BJ (cell line): ENCODE data around the gene EPB41L1. TPM values are rescaled to one million over a fixed set of nuclear protein-coding genes. Genes with fewer than 3 reads are reported as not detected.

Experiments used
- CTCF ChIA-PET: fragments of 350-600 bp; formaldehyde crosslinking; extraction: SDS; loops from one replicate; lab custom pipeline; 2021; ENCODE audit warnings: antibody characterized with exemption, inconsistent platforms; lab: Yijun Ruan, JAX
- POLR2A ChIA-PET: fragments of 300-600 bp; sonication (Branson Sonifier 250); formaldehyde crosslinking; extraction: SDS; loops from one replicate; lab custom pipeline; 2021; ENCODE audit warnings: antibody characterized with exemption; lab: Charles Lee
- DNase-seq: peaks from one replicate; pipeline ENCODE4 v3.0.0-alpha.2; 2011; ENCODE audit warnings: low read depth
- H3K27me3 ChIP-seq: 2 replicates; pipeline ENCODE4 v1.6.0; 2011; ENCODE audit warnings: low read length; ENCODE audit not compliant: control insufficient read depth, insufficient read depth
- H3K36me3 ChIP-seq: 2 replicates; pipeline ENCODE4 v1.5.1; 2011; ENCODE audit warnings: low read length; ENCODE audit not compliant: control insufficient read depth, insufficient read depth
- H3K4me3 ChIP-seq: 2 replicates; pipeline ENCODE4 v1.5.1; 2011; ENCODE audit warnings: low read depth, mild to moderate bottlenecking, control low read depth, low read length
- polyA plus RNA-seq: library from polyadenylated mRNA; depleted of rRNA; stranded (reverse); fragments of >200 nt; gene quantifications from 2 replicates; pipeline ENCODE4 v1.2.3, GENCODE V29; 2011
- TF ChIP-seq, protein P1 (sequence below): IDR thresholded peaks from 2 replicates; pipeline ENCODE4 v1.5.1; 2011; ENCODE audit warnings: low read depth, mild to moderate bottlenecking, control low read depth, inconsistent platforms, low read length, moderate library complexity; ENCODE audit not compliant: insufficient read depth

Gene EPB41L1
- polyA plus RNA-seq, 1 experiment: 20.2 TPM

DNA sequence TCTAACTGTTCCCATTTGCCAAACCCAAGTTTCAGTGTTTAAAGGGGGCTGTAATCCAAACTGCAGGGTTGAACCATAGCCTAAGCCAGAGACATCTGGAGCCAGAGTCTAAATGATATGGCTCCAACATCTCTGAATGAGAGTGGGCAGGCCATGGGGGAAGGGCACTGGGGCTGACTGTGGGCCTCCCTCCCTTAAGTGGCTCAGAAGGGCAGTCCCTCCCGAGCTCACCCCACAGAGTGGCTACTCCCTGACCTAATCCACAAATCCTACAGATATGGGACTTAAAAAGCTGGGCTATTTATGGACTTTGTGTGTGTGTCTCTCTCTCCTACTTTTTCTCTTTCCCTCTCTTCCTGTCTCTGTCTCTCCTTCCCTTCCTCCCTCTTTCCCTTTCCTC, 45.9 kb downstream of the EPB41L1 start:
- CTCF ChIA-PET: interaction anchor here (0.6 to 8.1 kb wide), 19 partner anchors 9 to 246 kb away, joined by 3 to 84 read pairs (median 9); partner anchors contain the start of genes AAR2 and SCAND1
- no peaks in the 10 kb centered on the region for H3K36me3 ChIP-seq
- DNase-seq: no peak
- TF ChIP-seq, protein P1, sequence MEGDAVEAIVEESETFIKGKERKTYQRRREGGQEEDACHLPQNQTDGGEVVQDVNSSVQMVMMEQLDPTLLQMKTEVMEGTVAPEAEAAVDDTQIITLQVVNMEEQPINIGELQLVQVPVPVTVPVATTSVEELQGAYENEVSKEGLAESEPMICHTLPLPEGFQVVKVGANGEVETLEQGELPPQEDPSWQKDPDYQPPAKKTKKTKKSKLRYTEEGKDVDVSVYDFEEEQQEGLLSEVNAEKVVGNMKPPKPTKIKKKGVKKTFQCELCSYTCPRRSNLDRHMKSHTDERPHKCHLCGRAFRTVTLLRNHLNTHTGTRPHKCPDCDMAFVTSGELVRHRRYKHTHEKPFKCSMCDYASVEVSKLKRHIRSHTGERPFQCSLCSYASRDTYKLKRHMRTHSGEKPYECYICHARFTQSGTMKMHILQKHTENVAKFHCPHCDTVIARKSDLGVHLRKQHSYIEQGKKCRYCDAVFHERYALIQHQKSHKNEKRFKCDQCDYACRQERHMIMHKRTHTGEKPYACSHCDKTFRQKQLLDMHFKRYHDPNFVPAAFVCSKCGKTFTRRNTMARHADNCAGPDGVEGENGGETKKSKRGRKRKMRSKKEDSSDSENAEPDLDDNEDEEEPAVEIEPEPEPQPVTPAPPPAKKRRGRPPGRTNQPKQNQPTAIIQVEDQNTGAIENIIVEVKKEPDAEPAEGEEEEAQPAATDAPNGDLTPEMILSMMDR: no peak
- H3K4me3 ChIP-seq: no peak overlapping the region
- no peaks in the 10 kb centered on the region for H3K27me3 ChIP-seq
- POLR2A ChIA-PET: no interaction called here

DNA sequence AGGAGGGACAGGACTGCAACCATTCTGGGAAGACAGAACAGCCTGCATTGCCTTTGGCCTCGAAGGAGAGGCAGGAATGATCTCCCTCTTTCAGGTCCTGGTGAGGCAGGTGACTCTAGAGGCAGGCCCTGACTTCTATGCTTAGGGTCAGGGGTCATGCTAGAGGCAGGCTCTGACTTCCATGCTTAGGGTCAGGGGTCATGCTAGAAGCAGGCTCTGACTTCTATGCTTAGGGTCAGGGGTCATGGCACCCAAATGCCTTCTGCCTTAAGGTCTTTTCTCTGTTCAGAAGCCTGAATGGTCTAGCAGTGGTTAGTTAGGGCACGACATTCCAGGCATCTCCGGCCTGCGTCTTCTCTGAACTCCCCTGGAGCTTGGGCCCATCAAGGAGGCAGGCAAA, 46.7 kb downstream of the EPB41L1 start:
- POLR2A ChIA-PET: no interaction called here
- TF ChIP-seq, protein P1: no peak
- Histone ChIP-seq H3K4me3 (no peak overlapping the region), H3K27me3 (no peaks in the 10 kb centered on the region), H3K36me3 (no peaks in the 10 kb centered on the region)
- DNase-seq: no peak
- CTCF ChIA-PET: interaction anchor here (0.5 to 8.1 kb wide), 9 partner anchors 7 to 553 kb away, joined by 3 to 84 read pairs (median 9); no protein-coding TSS in a partner anchor

DNA sequence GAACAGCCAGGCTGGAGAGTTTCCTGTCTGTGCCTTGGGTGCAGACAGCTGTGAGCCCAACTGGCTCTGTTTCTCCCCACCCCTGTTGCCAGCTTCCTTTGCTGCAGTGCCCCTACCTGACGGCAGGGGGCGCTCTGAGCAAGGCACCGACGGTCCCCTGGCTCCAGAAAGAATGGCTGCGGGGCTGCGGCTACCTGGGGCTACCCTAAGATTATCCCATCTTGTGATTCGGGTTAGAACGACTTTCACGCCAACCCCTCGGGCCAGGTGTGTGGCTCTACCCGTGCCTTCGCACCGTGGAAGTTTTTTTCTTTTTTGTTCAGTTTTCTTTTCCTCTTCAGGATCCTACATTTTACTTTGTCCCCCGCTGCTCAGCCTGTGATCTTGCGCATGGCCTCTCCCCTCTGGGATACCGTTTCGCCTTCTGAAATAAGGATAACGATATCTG, 48.4 kb downstream of the EPB41L1 start:
- Histone ChIP-seq H3K4me3 (no peak overlapping the region), H3K27me3 (no peaks in the 10 kb centered on the region), H3K36me3 (no peaks in the 10 kb centered on the region)
- DNase-seq: no peak
- TF ChIP-seq, protein P1: peak; percentile 100
- CTCF ChIA-PET: interaction anchor here (0.6 to 8.1 kb wide), 41 partner anchors 8 to 551 kb away, joined by 3 to 84 read pairs (median 4); no protein-coding TSS in a partner anchor
- POLR2A ChIA-PET: interaction anchor here (0.6 kb wide), 1 partner anchor 39 kb away, joined by 3 read pairs; no protein-coding TSS in a partner anchor

- TF ChIP-seq, protein P1: no peak
- no peak for DNase-seq
- ChIA-PET POLR2A (no interaction called here), CTCF (interaction anchor here (0.8 to 8.1 kb wide), 8 partner anchors 9 to 551 kb away, joined by 3 to 84 read pairs (median 6); no protein-coding TSS in a partner anchor)
- Histone ChIP-seq H3K27me3 (no peaks in the 10 kb centered on the region), H3K36me3 (peaks cover 1% of the 10 kb centered on the region; the same call in 1 of the 2 replicates), H3K4me3 (no peak overlapping the region)
Measured at GRCh38 chr20:36203861-36204260, 49.3 kb downstream of the EPB41L1 start.

GRCh38 chr20:36205026-36205425, 50.5 kb downstream of the EPB41L1 start:
- H3K4me3 ChIP-seq: no peak overlapping the region
- CTCF ChIA-PET: interaction anchor here (1.0 to 1.8 kb wide), 2 partner anchors 11 to 234 kb away, joined by 3 to 4 read pairs; no protein-coding TSS in a partner anchor
- TF ChIP-seq, protein P1: no peak
- POLR2A ChIA-PET: no interaction called here
- H3K36me3 ChIP-seq: peaks cover 1% of the 10 kb centered on the region; the same call in 1 of the 2 replicates
- no peak for DNase-seq
- H3K27me3 ChIP-seq: no peaks in the 10 kb centered on the region
